ENCODE data around the gene MYRIP.

DNA sequence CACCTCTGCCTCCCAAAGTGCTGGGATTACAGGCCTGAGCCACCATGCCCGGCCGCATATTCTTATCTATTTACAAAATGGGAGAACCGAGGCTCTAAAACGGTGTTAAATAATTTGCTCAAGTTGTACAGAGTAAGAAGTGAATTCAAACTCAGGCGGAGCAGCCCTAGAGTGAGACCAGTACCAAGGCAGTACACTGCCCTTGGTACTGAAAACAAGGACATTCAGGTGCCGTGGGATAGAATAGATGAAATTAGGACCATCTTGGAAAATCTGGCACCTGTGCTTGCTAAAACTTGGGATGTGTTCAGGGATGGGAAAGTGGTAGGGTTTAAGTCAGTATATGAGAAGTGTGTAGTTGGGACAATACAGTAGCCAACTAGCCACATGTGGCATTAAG is 100.7 kb downstream of the MYRIP start:
- no peak for TF ChIP-seq TAF1 (IDR thresholded peaks at IDR 0.05; ENCODE audit: borderline replicate concordance, insufficient read depth, low read length)
- no peak for TF ChIP-seq SIN3A (IDR thresholded peaks at IDR 0.05; ENCODE audit: borderline replicate concordance, insufficient read depth, low read length)
- no peak for TF ChIP-seq FOXP2 (optimal IDR thresholded peaks at IDR 0.05; ENCODE audit: borderline replicate concordance, extremely low read depth, extremely low read length, insufficient read depth)

Measured in PFSK-1 (cell line).